ENCODE measurements around the gene ATP8A1. TPM values are rescaled to one million over a fixed set of nuclear protein-coding genes. Genes with fewer than 3 reads are reported as not detected.
A peak's percentile ranks its signal among the peaks of the same experiment; 100 is the strongest.

The ATP8A1 gene
- total RNA-seq, 3 donors from 2014 or later = 8.1 to 14.8 (median 11.4) TPM

DNA sequence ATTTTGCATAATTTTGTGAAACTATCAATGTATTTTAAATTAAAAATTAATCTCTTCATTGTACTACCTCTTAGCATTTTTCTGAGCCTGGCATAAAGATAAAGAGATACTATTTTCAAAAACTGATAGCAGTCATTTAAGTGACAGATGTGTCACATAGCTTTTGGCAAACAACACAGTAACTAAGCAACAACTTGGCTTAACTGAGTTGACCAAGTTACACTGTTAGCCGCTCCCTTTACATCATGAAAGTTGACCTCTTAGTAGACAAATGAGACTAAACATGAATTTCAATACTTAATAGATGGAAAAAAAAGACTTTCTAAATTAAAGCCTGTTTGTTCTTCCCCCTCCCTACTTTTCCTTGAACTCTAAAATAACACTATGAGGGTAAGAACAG is 62.0 kb downstream of the ATP8A1 start:
- DNase-seq (no peak), ATAC-seq (no peak)
- peaks cover 4% of the 10 kb centered on the region for H3K36me3 Mint-ChIP-seq (ENCODE audit: insufficient read depth)
- no peaks in the 10 kb centered on the region for H3K4me1 Mint-ChIP-seq (ENCODE audit: low read depth)
- H3K9me3 Mint-ChIP-seq = no peaks in the 10 kb centered on the region
- no peak overlapping the region for H3K4me3 Mint-ChIP-seq
- no peaks in the 10 kb centered on the region for H3K27me3 Mint-ChIP-seq (ENCODE audit: low read depth)

DNA sequence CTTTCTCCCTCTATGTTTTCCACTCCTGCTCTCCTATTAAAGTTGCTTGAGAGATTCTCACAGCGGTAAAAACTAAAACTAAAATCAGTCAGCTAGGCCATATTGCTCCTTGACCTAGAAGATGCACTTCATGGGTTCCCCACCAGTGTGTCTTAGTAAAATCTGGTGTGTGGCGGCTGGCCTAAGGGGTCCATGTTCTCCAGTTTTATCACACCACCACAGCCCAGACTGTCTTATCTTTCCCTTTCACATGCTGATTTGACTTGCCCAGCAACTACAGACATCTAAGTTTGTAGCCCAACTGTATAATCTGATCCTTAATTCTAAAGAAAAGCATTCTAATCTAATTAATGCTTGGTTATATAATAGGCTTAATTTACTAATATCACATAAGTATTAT is 68.0 kb downstream of the ATP8A1 start:
- peaks cover 30% of the 10 kb centered on the region for H3K36me3 Mint-ChIP-seq (ENCODE audit: insufficient read depth)
- ATAC-seq (no peak), DNase-seq (no peak)
- H3K9me3 Mint-ChIP-seq = no peaks in the 10 kb centered on the region
- no peak overlapping the region for H3K4me3 Mint-ChIP-seq
- H3K4me1 Mint-ChIP-seq (ENCODE audit: low read depth) = no peaks in the 10 kb centered on the region
- no peaks in the 10 kb centered on the region for H3K27me3 Mint-ChIP-seq (ENCODE audit: low read depth)

DNA sequence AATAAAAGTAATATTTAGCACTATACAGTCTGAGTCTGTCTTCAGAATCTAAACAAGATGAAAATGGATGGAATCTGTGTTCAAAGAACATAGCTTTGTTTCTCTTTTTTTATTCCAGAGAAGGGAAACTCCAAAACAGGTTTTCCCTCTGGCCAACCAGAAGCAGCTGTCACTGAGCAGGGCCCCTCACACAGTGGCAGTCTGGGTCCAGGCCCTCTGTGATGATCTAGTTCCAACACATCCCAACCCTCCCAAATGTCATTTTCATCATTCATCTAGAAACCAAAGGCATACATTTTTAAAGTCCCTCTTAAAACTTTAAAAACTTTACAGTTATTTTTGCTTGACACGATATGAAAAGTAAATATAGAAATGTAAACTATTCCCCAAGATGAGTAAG is 70.1 kb downstream of the ATP8A1 start:
- H3K36me3 Mint-ChIP-seq (ENCODE audit: insufficient read depth) = peaks cover 36% of the 10 kb centered on the region
- ATAC-seq (no peak), DNase-seq (no peak)
- no peaks in the 10 kb centered on the region for H3K9me3 Mint-ChIP-seq
- no peaks in the 10 kb centered on the region for H3K4me1 Mint-ChIP-seq (ENCODE audit: low read depth)
- no peak overlapping the region for H3K4me3 Mint-ChIP-seq
- no peaks in the 10 kb centered on the region for H3K27me3 Mint-ChIP-seq (ENCODE audit: low read depth)

DNA sequence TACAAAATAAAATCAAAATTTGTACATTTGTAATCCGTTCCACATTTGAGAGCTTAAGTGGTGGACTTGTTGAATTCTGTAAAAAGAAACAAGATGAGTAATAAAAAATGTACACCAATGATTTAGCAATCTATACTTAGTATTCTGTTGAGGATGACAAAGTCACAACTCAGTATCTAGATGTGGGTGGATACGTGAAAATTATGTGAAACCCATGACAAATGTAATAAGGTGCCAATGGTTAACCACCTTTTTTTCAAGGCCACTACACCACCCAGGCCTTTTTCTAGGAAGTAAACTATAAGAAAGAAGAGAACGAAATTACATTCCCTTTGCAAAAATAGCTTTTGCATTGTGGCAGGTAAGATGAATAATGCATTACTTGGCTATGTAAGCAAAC is 77.0 kb downstream of the ATP8A1 start:
- H3K9me3 Mint-ChIP-seq = no peaks in the 10 kb centered on the region
- peaks cover 3% of the 10 kb centered on the region for H3K4me1 Mint-ChIP-seq (ENCODE audit: low read depth)
- no peak overlapping the region for H3K4me3 Mint-ChIP-seq
- H3K36me3 Mint-ChIP-seq (ENCODE audit: insufficient read depth) = peaks cover 36% of the 10 kb centered on the region
- ATAC-seq (peak; percentile 87 to 94), DNase-seq (no peak)
- H3K27me3 Mint-ChIP-seq (ENCODE audit: low read depth) = no peaks in the 10 kb centered on the region

DNA sequence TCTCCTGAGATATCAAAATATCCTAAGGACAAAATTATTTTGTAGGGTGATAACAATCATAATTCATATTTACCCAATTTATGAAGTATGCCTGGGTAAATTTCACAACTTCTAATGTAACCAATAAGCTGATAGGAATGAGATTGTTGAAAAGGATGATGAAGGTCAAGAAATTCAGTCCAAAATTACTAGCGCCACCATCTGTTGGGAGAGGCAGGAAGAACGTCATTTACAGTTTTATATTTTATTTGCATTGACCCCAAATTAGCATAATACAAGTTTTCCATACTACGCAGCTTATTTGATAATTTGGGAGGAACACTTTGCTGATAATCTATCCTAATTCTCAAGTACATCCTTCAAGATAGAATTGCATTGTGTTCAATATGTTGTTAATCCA is 78.7 kb downstream of the ATP8A1 start:
- ATAC-seq (no peak), DNase-seq (no peak)
- Mint-ChIP-seq H3K27me3 (ENCODE audit: low read depth) (no peaks in the 10 kb centered on the region), H3K4me3 (no peak overlapping the region), H3K4me1 (ENCODE audit: low read depth) (peaks cover 3% of the 10 kb centered on the region), H3K36me3 (ENCODE audit: insufficient read depth) (peaks cover 26% of the 10 kb centered on the region), H3K9me3 (no peaks in the 10 kb centered on the region)

DNA sequence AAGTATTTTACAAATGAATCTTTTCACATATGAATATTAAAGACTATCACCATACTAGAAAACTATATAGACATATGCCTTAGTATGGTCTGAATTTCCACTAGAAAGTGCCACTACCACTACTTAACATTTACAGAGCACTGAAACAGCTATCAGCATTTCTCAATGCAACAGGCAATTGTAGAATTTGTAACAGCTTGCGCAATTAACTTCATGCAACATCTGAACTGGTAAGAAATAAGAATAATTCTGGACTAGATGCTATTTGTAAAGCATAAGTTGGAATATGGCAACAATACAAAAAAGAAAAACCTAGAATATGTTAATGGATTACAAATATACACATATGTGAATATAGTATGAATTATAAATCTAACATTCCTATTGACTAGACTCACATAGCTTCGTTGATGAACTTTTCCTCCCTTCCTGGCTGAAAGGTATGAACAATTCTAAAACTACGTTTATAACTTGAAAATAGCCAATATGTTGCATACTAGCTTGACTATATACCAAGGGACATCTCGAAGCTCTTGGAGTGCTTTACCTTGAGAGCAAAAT is 82.0 kb downstream of the ATP8A1 start:
- peaks cover 3% of the 10 kb centered on the region for H3K4me1 Mint-ChIP-seq (ENCODE audit: low read depth)
- DNase-seq (no peak), ATAC-seq (no peak)
- no peaks in the 10 kb centered on the region for H3K27me3 Mint-ChIP-seq (ENCODE audit: low read depth)
- H3K9me3 Mint-ChIP-seq = no peaks in the 10 kb centered on the region
- no peak overlapping the region for H3K4me3 Mint-ChIP-seq
- H3K36me3 Mint-ChIP-seq (ENCODE audit: insufficient read depth) = peaks cover 13% of the 10 kb centered on the region

DNA sequence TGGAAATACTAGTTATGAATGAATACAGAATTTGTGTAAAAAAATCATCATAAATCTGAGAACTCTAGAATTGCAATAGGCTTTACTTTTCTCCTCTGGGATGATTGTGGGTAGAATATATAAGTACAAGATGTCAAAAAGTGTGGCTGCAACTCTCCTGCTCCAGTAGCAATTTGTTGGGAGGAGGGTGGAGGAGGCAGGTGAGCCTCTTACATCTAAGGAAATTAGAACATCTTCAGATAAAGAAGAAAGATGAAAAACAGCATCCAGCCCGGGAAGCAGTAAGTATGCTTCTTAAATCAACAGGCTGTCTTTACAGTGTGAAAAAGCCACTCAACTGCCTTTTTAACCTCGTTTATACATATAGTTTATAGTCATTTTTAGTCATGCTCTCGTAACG is 83.7 kb downstream of the ATP8A1 start:
- Mint-ChIP-seq H3K27me3 (ENCODE audit: low read depth) (no peaks in the 10 kb centered on the region), H3K36me3 (ENCODE audit: insufficient read depth) (peaks cover 8% of the 10 kb centered on the region), H3K4me1 (ENCODE audit: low read depth) (no peaks in the 10 kb centered on the region), H3K9me3 (no peaks in the 10 kb centered on the region), H3K4me3 (no peak overlapping the region)
- ATAC-seq = no peak
- DNase-seq = no peak

DNA sequence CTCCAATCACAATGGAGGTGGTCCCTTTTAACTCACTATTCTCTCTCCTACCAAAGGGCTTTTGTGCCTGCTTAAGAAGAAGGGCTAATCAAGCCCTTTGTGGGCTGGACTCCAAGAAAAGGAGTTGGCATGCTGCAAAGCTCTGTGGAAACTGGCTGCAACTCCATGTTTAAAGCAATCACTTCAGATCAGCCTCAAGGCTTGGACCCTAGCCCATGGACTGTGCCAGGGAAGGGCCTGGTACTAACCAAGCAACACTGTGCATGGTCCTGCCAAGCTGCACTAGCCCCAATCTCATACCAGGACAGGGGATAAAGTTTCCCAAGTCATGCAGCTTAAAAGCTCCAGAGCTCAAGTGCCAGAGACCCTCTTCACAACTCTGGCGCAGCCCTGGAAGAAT is 86.7 kb downstream of the ATP8A1 start:
- ATAC-seq (peak in 1 of 2 donors; percentile 40), DNase-seq (no peak)
- H3K4me3 Mint-ChIP-seq = no peak overlapping the region
- H3K9me3 Mint-ChIP-seq = no peaks in the 10 kb centered on the region
- H3K27me3 Mint-ChIP-seq (ENCODE audit: low read depth) = no peaks in the 10 kb centered on the region
- H3K4me1 Mint-ChIP-seq (ENCODE audit: low read depth) = no peaks in the 10 kb centered on the region
- H3K36me3 Mint-ChIP-seq (ENCODE audit: insufficient read depth) = no peaks in the 10 kb centered on the region

DNA sequence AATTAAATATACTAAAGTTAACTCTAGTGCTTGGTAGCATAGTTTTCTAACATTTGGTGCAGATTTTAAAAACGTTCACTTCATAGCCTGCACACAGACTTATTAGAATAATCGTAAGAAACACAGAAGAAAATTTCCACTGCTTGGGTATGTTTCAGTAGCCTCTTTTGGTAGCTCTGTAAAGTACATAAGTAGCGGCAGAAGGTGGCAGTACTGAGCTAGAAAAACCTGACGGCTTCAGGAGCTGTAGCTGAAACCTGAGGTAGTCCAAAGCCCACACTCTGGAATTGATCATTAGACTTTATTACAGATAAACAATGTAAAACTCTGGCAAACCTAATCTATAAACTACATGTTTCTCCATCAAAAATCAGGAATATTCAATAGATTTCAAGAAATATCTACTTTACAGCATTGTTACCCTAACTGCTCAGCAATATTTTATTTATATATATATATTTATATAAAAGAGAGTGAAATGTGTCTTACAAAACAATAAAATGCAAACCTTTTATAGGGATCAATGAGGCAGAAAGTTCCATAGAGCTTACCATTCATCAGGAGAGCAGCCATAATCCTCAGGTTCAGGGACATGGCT is 88.2 kb downstream of the ATP8A1 start:
- H3K36me3 Mint-ChIP-seq (ENCODE audit: insufficient read depth) = no peaks in the 10 kb centered on the region
- no peaks in the 10 kb centered on the region for H3K4me1 Mint-ChIP-seq (ENCODE audit: low read depth)
- no peaks in the 10 kb centered on the region for H3K27me3 Mint-ChIP-seq (ENCODE audit: low read depth)
- ATAC-seq (peak; percentile 88 to 92), DNase-seq (peak; percentile 56)
- H3K9me3 Mint-ChIP-seq = no peaks in the 10 kb centered on the region
- no peak overlapping the region for H3K4me3 Mint-ChIP-seq

DNA sequence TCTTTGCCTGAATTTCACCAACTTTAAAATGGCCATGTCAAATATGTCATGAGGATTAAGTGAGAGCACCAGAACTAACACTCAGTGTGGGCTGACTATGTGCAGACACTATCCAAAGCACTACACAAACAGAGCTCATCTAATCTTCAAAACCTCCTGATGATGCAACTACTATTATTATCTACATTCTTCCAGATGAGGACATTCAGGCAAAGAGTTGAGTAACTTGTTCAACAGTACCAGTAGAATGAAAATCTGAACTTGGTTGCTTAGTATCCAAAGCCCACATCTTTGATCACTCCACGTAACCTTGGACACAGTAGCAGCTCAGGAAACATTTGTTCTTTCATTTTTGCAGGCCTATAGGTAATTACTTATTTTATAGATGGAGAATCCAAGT is 90.1 kb downstream of the ATP8A1 start:
- Mint-ChIP-seq H3K27me3 (ENCODE audit: low read depth) (no peaks in the 10 kb centered on the region), H3K36me3 (ENCODE audit: insufficient read depth) (peaks cover 15% of the 10 kb centered on the region), H3K4me3 (no peak overlapping the region), H3K4me1 (ENCODE audit: low read depth) (no peaks in the 10 kb centered on the region), H3K9me3 (no peaks in the 10 kb centered on the region)
- DNase-seq = no peak
- ATAC-seq = no peak

DNA sequence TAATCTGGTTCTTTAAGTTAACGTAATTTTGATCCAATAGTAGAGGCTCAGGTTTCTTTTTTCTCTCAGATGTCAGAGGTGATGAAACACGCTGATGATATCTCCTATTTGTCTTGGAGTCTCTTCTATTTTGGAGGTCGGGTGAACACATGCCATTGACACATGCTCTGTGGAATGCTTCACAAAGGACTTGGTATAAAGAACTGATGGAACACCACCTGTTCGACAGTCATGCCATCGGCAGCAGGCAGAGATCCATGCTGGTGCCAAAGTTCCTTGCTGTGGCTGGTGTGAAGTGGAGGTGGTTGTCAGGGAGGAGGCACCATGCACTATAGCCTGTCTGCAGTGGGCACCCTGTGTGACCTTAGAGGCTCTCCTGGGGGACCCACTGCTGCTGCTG is 94.9 kb downstream of the ATP8A1 start:
- H3K4me3 Mint-ChIP-seq = no peak overlapping the region
- H3K4me1 Mint-ChIP-seq (ENCODE audit: low read depth) = no peaks in the 10 kb centered on the region
- H3K9me3 Mint-ChIP-seq = no peaks in the 10 kb centered on the region
- H3K27me3 Mint-ChIP-seq (ENCODE audit: low read depth) = no peaks in the 10 kb centered on the region
- ATAC-seq = no peak
- DNase-seq = no peak
- peaks cover 23% of the 10 kb centered on the region for H3K36me3 Mint-ChIP-seq (ENCODE audit: insufficient read depth)

DNA sequence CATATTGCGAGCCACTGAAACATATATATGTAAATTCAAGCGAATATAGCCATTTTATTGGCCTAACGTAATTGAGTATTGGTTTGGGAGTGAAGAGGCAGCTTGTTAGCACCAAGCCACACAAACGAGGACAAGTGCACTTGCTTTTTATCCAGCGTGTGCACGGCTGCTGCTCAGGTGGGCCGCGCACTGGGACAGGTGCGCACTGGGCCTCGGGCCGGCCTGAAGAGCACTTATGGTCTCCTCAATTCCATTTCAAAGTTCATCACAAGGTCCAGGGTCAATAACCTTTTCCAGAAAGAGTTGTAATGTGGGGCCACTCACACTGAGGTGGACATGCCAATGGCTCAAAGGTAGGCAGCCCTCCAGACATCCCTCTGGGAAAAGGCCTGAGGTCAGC is 95.9 kb downstream of the ATP8A1 start:
- ATAC-seq (no peak), DNase-seq (no peak)
- Mint-ChIP-seq H3K36me3 (ENCODE audit: insufficient read depth) (peaks cover 25% of the 10 kb centered on the region), H3K4me1 (ENCODE audit: low read depth) (no peaks in the 10 kb centered on the region), H3K4me3 (no peak overlapping the region), H3K9me3 (no peaks in the 10 kb centered on the region), H3K27me3 (ENCODE audit: low read depth) (no peaks in the 10 kb centered on the region)

DNA sequence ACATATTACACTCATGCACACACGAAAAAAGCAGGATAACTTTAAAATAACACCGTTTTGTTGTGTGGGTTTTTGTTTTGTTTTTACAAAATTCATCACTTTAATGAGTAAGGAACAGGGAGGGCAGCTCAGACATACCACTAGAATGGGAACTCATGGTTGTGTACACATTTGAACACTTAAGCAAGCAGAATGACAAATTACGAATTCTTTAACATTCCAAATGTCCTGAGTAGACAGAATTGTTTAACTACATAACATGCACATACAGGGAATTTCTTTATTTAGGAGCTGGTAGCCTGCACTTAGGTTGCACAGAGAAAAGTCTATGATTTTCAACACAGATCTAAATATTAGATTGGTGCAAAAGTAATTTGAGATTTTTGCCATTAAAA is 96.4 kb downstream of the ATP8A1 start:
- ATAC-seq (no peak), DNase-seq (no peak)
- Mint-ChIP-seq H3K4me1 (ENCODE audit: low read depth) (no peaks in the 10 kb centered on the region), H3K36me3 (ENCODE audit: insufficient read depth) (peaks cover 25% of the 10 kb centered on the region), H3K9me3 (no peaks in the 10 kb centered on the region), H3K4me3 (no peak overlapping the region), H3K27me3 (ENCODE audit: low read depth) (no peaks in the 10 kb centered on the region)

DNA sequence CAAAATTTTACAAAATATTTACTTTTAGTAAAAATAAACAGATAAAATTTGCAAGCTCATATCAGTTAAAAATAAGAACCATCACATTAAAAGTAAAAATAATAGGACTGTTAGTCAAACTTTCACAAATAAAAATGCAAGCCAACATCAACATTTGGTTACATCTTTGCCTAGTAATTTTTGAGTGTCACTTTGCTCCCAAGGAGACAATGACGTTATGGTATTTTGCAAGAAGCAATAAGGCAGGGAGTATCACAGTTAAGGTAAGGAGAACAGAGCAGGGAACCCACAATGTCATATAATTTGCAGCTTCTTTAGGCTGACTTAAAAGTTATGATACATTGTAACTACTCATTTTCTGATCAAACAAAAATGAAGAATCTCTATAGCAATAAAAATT is 98.7 kb downstream of the ATP8A1 start:
- no peaks in the 10 kb centered on the region for H3K9me3 Mint-ChIP-seq

DNA sequence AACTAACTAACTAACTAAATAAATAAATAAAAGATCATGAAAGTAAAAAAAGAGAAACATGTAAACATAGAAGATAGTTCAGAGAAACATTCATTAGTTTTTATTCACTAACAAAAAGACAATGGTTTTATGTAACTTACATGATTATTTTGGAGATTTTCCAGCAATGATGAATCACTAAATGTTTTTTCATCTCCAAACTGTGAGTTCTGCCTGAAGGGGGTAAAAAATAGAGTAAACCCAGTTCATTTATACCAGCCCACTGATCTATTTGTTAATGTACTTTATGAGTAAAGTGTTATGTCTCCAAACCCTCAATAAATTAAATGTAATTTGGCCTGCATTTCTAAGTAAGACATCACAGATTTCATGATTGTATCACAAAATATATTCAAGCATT is 101.1 kb downstream of the ATP8A1 start:
- Mint-ChIP-seq H3K4me3 (no peak overlapping the region), H3K36me3 (ENCODE audit: insufficient read depth) (peaks cover 22% of the 10 kb centered on the region), H3K9me3 (no peaks in the 10 kb centered on the region), H3K4me1 (ENCODE audit: low read depth) (no peaks in the 10 kb centered on the region), H3K27me3 (ENCODE audit: low read depth) (no peaks in the 10 kb centered on the region)
- DNase-seq (no peak), ATAC-seq (no peak)

More for the DNA sequence above, 98.7 kb downstream of the ATP8A1 start:
- Mint-ChIP-seq H3K4me1 (ENCODE audit: low read depth) (no peaks in the 10 kb centered on the region), H3K4me3 (no peak overlapping the region), H3K27me3 (ENCODE audit: low read depth) (no peaks in the 10 kb centered on the region), H3K36me3 (ENCODE audit: insufficient read depth) (peaks cover 39% of the 10 kb centered on the region)
- ATAC-seq = no peak
- no peak for DNase-seq
